IMR-90 (cell line): Measurements from ENCODE around the gene SIPA1.

Source experiments
- CTCF ChIP-seq: conservative IDR thresholded peaks from 2 replicates; pipeline ENCODE4 v1.5.1; 2012; ENCODE audit warnings: mild to moderate bottlenecking, low read depth, low read length, improper control_type of control experiment
- ELK1 ChIP-seq: fragments of 150-350 bp; IDR thresholded peaks from 2 replicates; pipeline ENCODE4 v1.6.1; 2016; ENCODE audit warnings: low read depth, mild to moderate bottlenecking, low read length, moderate library complexity, borderline replicate concordance
- MAFK ChIP-seq: IDR thresholded peaks from 2 replicates; pipeline ENCODE4 v1.6.1; 2012; ENCODE audit warnings: low read depth, low read length, improper control_type of control experiment
- RAD21 ChIP-seq: IDR thresholded peaks from 2 replicates; pipeline ENCODE4 v1.6.1; 2012; ENCODE audit warnings: low read length, improper control_type of control experiment

GRCh38 chr11:65627202-65627601 lies 10.7 kb upstream of the SIPA1 start:
- TF ChIP-seq RAD21: no peak
- no peak for TF ChIP-seq CTCF
- no peak for TF ChIP-seq MAFK
- TF ChIP-seq ELK1: no peak
